ENCODE data around the gene TIMM23B.
"Not testable (repeated sequence)": the region's sequence is repeated elsewhere in the genome, so short reads cannot be mapped to it uniquely, and the experiment has no call there.

- TF ChIP-seq CTCF (conservative IDR thresholded peaks at IDR 0.05); EZH2 (IDR thresholded peaks at IDR 0.05; ENCODE audit: low read depth): not testable (repeated sequence)
Observed at GRCh38 chr10:50019279-50019678, 77.4 kb downstream of the TIMM23B start.

Data from PC-9 (cell line).